HG03442 (cell line): ENCODE data around the gene FETUB.

Experiments used
- ATAC-seq: cut with Tn5 transposase; IDR thresholded peaks from one replicate; pipeline ENCODE4 v1.9.1; 2021; ENCODE audit warnings: mild to moderate bottlenecking, moderate library complexity; ENCODE audit not compliant: unreplicated experiment

The FETUB gene

DNA sequence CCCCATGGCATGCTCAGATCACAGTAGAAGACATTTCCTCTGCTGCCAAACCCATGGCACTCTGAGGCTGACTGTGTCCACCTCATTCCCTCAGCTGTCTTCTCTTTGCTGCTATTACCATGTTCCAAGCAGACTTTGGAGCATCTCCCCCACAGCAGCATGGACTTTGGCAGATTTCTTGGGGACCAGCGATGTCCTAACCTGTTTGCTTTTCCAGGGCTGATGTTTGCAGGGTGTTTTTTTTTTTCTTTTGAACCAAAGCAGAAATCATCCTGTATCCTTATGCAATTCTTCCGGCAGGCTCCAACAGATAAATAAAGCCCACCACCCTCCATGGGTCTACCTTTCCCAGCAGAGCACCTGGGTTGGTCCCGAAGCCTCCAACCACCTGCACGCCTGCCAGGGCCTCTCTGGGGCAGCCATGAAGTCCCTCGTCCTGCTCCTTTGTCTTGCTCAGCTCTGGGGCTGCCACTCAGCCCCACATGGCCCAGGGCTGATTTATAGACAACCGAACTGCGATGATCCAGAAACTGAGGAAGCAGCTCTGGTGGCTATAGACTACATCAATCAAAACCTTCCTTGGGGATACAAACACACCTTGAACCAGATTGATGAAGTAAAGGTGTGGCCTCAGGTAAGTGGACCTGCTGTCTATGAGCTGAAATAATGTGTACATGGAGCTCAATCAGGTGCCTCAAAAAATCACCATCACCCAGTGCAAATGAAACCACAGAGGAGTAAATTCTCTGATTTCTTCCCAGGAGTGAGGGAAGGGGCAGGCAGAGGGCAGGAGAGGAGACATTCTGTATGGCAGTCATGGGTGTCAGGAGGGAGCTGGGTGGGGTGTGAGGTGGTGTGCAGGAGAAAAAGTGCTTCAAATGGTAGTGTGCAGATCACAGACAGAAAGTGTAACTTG is 27.2 kb upstream of the FETUB start, which contains the start of gene AHSG:
TSS of gene AHSG (plus strand) at position 340 of the 916 bp plus-strand sequence. CDS start at position 422, 82 bp downstream.
- ATAC-seq = no peak

- ATAC-seq = no peak
Observed at GRCh38 chr3:186613637-186614265, 26.4 kb upstream of the FETUB start.

DNA sequence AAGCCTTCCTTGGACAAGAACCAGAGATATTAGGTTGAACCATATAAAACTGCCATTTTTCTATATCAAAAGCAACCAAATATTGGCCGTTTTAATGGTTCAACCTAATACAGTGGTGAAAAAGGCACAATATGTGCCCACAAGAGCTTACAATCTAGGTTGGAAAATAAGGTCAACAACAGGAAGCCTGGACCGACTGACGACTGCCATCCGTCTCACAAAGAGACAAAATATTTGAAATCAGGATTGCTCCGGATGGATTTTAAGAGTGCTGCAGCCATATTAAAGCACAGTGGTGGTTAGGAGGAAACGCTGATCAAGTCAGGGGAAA is 26.0 kb upstream of the FETUB start:
- ATAC-seq = no peak

DNA sequence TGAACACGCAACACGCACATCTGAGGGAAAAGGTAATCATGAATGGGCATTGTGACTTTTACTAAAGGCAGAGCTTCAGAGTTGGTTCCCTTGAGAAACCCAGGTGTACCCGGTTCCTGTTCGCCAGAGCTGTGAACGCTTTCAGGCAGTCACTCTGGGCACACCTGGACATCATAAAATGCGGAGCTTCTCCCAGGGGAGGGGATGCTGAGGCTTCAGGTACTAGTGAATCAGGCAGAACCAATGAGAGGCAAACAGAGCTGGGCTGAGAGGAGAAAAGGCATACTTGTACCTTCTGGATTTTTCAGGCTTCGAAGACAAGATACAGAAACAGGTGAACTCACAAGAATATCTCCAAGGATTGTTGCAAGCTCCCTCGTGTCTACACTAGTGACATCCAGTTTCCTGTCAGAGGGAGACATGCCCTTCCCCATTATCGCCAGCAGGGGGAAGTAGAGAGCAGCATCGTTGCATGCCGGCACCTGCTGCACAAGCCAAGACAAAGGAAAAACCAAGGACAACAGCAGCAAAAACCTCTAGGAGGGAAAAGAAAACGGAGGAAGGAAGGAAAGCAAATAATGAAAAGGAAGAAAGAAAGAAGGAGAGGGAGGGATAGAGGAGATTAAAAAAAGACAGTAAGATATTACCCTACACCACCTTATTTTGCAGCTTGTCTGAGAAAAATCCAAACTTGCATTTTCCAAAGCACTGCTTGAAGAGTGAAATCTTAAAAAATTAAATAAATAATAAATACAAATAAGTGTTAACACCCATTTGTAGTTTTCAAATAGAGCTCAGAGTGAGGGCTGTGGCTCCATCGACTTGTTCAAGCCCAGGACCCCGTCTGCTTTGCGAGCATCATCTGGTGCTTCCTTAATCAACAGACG is 25.4 kb upstream of the FETUB start:
- ATAC-seq = no peak

GRCh38 chr3:186616299-186616617 is 23.9 kb upstream of the FETUB start:
- no peak for ATAC-seq

GRCh38 chr3:186617036-186617946 is 22.9 kb upstream of the FETUB start:
- ATAC-seq = peak; percentile 95

DNA sequence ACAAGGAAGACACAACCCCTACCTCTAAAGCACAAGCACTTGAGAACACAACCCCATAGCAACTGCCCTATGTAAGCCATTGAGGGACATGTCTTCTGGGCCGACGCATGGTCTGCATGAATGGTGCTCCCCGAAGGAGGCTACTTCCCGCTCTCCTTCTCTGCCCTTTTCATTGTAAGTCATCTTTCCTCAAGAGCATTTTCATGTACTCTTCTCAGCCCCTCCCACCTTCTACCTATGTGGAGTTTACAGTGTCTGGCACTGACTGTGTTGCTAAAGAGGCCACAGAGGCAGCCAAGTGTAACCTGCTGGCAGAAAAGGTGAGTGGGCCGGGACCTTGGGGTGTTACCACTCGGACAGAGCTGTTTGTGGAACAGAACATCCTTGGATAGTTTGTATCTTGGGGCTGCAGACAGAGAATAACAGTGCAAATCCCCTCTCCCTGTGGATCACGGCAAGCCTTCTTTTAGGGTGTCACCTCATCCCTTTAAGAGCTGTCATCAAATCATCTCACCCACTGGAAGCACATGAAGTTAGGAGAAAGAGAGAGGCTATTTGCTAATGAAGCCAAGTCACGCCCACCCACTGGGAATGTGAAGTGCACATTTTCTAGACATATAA is 21.8 kb upstream of the FETUB start:
- no peak for ATAC-seq

DNA sequence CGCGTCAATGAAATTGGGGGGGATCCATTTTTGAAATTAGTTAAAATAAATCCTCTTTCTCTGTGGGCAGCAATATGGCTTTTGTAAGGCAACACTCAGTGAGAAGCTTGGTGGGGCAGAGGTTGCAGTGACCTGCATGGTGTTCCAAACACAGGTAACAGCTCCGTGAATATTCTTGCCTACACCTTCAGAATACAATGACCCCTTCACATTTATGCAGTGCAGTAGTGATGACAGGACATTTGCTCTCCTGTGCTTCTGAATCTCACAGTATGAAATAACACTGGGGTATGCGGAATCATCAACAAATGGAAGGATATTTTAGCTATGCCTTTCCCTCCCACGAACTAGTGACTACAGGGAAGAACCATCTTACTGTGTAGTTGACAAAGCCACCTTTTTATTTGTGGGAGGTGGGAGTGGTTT is 20.4 kb upstream of the FETUB start:
- ATAC-seq = no peak

DNA sequence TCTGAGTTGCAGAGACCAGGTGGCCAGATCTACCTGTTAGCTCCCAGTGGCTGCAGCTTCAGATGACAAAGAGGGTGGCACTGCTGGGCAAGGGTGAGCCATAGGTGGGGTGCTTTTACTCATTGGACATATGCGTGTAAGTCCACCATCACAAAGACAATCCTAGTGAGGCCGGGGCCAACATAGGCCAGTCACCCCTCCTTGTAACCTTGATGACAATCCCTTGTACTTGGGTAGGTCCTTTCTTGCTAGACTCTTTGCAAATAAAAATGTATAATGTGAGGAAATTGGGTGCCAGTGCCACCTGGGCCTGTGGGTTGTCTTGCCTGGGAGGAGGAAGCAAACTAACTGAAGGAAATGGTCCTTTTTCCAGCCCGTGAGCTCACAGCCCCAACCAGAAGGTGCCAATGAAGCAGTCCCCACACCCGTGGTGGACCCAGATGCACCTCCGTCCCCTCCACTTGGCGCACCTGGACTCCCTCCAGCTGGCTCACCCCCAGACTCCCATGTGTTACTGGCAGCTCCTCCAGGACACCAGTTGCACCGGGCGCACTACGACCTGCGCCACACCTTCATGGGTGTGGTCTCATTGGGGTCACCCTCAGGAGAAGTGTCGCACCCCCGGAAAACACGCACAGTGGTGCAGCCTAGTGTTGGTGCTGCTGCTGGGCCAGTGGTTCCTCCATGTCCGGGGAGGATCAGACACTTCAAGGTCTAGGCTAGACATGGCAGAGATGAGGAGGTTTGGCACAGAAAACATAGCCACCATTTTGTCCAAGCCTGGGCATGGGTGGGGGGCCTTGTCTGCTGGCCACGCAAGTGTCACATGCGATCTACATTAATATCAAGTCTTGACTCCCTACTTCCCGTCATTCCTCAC is 19.7 kb upstream of the FETUB start:
- ATAC-seq = no peak

DNA sequence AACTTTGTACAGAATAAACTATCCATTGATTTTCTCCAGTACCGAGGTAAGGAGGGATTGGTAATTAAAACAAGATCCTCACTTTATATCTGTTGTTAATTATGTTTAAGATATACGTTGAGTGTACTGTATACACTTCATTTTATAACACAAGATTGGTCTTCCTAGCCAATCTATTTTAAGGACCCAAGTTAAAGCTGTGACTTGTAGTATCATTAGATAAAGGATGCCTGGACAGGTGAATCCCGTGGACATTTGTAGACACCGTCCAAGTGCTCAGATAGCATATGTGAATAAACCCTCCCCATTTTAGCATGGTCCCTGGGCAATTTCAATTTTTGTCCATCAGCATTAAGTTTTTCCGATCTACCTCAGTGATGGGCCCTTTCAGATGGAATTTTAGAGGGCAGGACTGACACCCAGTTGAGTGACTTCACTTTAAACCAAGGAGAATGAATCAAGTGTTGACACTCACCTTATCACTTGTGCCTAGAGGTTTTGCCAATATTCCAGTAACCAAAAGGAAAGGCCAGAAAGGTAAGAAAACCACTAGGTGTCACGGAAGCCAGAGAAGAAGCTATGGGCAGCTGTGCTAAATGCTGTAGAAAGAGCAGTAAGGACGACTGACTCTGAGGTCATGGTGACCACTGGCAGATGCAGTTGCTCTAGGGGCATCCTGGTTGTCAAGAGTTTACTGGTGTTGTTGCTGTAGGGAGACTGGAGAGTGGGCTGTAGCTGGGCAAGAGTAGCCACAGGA is 18.1 kb upstream of the FETUB start:
- no peak for ATAC-seq

GRCh38 chr3:186622651-186623310 is 17.4 kb upstream of the FETUB start:
- ATAC-seq = no peak

DNA sequence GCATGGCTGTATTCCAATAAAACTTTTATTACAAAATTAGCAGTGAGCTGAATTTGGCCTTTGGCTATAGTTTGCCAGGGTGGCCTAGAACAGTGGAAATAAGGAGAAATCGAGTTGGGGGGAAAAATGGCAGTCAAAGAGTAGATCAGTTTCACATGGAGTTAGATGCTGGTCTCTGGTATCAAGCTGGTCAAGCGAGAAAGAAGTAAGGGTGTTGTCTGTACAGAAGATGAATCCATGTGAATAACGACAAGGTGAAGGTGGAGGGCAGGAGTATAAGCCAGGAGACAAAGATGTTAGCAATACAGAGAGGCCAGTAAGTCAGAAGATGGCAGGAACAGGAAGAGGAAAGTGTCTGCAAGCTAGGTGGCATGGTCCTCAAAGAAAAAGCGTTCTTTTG is 15.6 kb upstream of the FETUB start:
- no peak for ATAC-seq

- no peak for ATAC-seq
Observed at GRCh38 chr3:186625600-186626042, 14.6 kb upstream of the FETUB start.

GRCh38 chr3:186626254-186626847 is 13.8 kb upstream of the FETUB start:
- ATAC-seq = no peak

DNA sequence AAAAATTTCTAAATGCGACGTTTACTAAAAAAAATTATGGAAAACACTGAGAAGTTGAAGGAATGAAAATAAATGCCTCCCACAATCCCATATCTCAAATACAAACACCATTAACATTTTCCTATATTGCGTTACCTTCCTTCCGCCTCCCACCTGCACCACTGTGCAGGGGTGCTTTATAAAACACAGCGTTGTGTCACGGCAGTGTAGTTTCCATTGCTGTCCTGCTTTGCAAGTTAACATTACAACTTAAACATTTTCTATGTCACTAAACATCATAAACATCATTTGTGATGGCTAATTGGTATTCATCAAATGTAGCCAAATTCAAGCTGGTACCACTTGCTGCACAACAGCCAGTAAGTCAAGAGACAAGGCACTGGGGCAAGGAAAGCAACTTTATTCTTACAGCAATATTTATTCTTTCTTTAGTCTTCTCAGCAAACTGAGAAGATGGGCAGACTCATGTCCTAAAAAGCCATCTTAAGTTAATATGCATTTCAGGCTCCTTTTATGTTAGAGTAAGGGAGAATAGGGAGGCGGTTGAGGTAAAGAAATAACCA is 12.3 kb upstream of the FETUB start:
- ATAC-seq = no peak

- no peak for ATAC-seq
Observed at GRCh38 chr3:186628756-186629155, 11.4 kb upstream of the FETUB start.
